Transverse colon (tissue), 3 donors: ENCODE measurements around the gene DNAJA4.

Source experiments
- CTCF ChIP-seq, 5 experiments: fragments of 200-600 bp in 3 of 5; fragments of 450-650 bp in 2 of 5; sonication (generic) in 3 of 5; IDR thresholded peaks; 1 replicate in 2 of 5; 2 replicates in 3 of 5; pipeline ENCODE4 v1.5.1; 2016 to 2017; ENCODE audit warnings: antibody characterized with exemption in 5 of 5, inconsistent platforms in 3 of 5, mild to moderate bottlenecking in 2 of 5, moderate library complexity in 1 of 5
- POLR2A ChIP-seq: fragments of 450-650 bp; IDR thresholded peaks from one replicate; pipeline ENCODE4 v1.6.1; 2016; ENCODE audit warnings: antibody characterized with exemption, mild to moderate bottlenecking, moderate library complexity

DNA sequence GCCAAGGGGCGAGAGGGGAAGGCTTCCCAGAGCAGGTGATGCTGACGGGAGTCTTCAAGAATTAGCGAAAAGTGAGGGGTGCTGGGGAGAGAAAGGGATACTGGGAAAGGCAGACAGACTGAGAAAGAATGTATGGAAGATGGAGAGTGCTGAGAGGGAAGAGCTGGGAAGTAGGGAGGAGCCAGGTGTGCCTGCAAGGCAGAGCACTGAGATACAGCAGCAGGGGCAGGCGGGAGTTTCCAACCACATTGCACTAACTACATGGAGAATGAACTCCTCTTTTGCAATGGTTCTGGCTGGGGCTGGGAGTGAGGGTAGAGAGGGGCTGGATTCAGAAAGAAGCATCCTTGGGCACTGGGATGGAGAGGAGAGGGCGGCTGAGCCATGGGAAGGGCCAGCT is 59.8 kb downstream of the DNAJA4 start:
- no peak for TF ChIP-seq CTCF (IDR thresholded peaks at IDR 0.05)
- no peak for TF ChIP-seq POLR2A
